Measurements from ENCODE around the gene VASN. TPM values are rescaled to one million over a fixed set of nuclear protein-coding genes. Genes with fewer than 3 reads are reported as not detected.

VASN gene
- total RNA-seq, 4 donors from 2014 or later = 10.8 to 40.0 (median 25.8) TPM

DNA sequence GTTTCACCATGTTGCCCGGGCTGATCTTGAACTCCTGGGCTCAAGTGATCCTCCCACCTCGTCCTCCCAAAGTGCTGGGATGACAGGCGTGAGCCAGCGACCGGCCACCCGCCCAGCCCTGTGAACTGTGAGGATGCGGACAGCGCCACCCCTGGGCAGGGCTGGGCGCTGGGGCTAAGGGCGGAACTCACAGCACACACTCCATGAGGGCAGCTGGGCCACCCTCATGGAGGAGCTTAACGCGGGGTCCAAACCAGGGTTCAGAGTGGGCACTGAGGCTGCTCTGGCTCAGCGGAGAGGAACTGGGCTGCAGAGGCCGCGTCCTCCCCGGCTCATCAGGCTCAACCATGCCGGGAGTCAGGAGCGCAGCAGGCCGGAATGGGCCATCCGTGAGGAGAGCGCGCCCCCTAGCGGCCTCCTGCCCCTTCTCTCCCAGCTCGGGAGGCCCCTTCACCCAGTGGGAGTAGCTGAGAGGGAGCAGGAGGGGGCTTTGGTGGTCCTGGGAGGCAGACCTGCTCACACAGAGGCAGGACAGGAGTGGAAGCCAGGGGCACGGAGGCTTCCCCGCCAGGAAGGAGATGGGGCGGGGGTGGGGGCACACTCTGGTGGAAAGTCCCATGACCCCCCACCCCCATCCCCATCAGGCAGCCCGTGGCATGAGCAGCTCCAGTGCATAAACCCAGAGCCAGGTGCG is 30.9 kb downstream of the VASN start:
- peak; percentile 80 for ATAC-seq (ENCODE audit: low FRiP score)
- peak; percentile 79 for DNase-seq (ENCODE audit: low spot score)
- TF ChIP-seq, protein P1, sequence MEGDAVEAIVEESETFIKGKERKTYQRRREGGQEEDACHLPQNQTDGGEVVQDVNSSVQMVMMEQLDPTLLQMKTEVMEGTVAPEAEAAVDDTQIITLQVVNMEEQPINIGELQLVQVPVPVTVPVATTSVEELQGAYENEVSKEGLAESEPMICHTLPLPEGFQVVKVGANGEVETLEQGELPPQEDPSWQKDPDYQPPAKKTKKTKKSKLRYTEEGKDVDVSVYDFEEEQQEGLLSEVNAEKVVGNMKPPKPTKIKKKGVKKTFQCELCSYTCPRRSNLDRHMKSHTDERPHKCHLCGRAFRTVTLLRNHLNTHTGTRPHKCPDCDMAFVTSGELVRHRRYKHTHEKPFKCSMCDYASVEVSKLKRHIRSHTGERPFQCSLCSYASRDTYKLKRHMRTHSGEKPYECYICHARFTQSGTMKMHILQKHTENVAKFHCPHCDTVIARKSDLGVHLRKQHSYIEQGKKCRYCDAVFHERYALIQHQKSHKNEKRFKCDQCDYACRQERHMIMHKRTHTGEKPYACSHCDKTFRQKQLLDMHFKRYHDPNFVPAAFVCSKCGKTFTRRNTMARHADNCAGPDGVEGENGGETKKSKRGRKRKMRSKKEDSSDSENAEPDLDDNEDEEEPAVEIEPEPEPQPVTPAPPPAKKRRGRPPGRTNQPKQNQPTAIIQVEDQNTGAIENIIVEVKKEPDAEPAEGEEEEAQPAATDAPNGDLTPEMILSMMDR (IDR thresholded peaks at IDR 0.05) = peak in 2 of 3 donors; percentile 55 to 82

- TF ChIP-seq, protein P1 (IDR thresholded peaks at IDR 0.05) = no peak
- no peak for DNase-seq (ENCODE audit: low spot score)
- peak; percentile 3 for ATAC-seq (ENCODE audit: low FRiP score)
Measured at GRCh38 chr16:4403133-4403949, 31.7 kb downstream of the VASN start.

DNA sequence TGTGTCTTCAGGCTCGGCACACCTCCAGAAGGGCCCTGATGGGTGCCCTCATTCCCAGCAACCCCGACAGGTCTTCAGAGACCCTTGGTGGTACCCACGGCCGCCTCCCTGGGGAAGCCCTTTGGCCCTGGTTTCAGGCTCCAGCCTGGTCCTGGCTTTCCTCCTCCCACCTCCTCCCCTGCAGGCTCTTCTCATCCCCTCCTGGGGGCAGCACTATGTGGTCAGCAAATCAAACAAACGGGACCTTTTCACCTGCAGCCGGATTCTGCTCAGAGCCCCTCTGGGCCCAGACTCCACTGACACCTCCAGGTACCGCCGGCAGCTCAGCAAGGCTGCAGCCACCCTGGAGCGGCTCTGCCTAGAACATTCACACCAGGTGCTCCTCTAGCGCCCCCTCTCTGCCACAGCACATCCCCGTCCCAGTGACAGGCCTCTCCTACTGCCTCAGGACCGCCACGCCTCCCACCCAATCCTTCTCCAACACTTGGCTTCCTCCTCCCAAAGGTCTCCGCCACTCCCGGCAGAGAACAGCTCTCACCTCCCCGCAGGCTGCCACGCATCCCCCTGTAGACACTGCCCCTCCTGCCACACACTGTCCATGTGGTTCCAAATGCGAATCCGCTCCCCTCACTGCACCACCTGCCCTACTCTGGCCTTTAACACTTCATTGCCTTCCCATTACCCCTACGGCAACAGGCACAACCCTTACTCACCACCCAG is 32.8 kb downstream of the VASN start:
- ATAC-seq (ENCODE audit: low FRiP score) (no peak), DNase-seq (ENCODE audit: low spot score) (no peak)
- TF ChIP-seq, protein P1 (IDR thresholded peaks at IDR 0.05) = no peak

- no peak for DNase-seq (ENCODE audit: low spot score)
- no peak for ATAC-seq (ENCODE audit: low FRiP score)
- TF ChIP-seq, protein P1 (IDR thresholded peaks at IDR 0.05) = no peak
Measured at GRCh38 chr16:4404967-4405696, 33.5 kb downstream of the VASN start.

DNA sequence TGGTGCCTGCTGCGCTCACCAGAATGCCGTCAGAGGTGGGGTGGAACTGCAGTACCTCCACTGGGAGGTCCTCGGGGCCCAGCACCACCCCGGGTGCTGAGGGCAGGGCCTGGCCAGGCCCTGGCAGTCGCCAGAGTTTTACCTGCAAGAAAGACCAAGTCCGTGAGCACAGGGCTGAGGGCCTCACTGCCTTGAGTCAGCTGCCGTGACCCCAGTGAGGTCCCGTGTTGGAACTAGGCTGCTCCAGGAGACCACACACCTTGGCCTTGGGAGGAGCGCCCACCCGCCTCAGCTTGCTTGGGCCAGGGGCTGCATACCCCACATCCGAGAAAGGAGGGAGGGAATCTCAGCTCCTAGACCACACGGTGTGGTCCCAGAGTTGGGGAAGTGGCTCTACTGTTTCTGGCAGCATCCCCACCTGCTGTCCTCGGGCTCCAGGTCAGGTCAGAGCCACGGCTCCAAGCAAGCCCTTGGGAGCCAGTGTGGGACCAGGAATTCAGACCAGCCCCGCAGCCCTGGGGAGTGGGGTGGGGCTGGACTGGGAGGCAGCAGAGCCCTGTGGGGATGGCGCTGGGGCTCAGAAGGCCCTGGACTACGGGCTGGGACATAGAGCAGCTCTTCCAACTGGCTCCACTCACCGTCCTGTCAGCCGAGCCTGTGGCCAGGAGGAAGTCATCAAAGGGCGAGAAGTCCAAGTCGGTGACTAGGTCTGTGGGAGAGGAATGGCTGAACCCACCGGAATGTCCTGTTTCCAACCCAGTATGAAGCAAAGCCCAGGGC is 36.1 kb downstream of the VASN start:
- ATAC-seq (ENCODE audit: low FRiP score) (no peak), DNase-seq (ENCODE audit: low spot score) (no peak)
- TF ChIP-seq, protein P1 (IDR thresholded peaks at IDR 0.05) = no peak

DNA sequence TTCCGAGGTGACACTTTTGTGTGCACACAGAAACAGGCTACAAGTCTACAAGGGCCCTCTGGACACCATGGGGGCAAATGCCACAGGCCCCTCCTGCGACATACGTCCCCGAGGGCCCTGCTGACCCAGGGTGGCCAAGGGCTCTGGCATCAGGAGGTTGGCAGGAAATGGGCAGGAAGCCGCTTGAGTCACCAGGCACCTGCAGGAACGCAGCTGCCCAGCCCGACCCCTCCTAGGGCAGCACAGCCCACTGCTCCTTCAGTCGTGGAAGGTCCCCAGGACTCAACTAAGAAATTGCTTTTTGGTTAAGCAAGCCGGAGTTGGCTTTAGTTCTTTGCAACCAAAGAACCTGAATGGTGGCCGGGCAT is 36.7 kb downstream of the VASN start:
- DNase-seq (ENCODE audit: low spot score) (no peak), ATAC-seq (ENCODE audit: low FRiP score) (no peak)
- TF ChIP-seq, protein P1 (IDR thresholded peaks at IDR 0.05) = no peak
